Endothelial cell of umbilical vein (primary cell): ENCODE results near the gene METRNL. TPM values are rescaled to one million over a fixed set of nuclear protein-coding genes. Genes with fewer than 3 reads are reported as not detected.

Experiments
- BruUV-seq: library from RNA; stranded (reverse); fragments of 400-500 nt; replicated peaks from 2 replicates; lab custom pipeline; 2021; lab: Mats Ljungman, UMichigan
- CTCF ChIA-PET: fragments of 300-600, 350-600 bp; sonication (Branson Sonifier 250); formaldehyde crosslinking; loops from one replicate; lab custom pipeline; 2021; ENCODE audit warnings: antibody characterized with exemption, inconsistent platforms; lab: Charles Lee
- POLR2A ChIA-PET: fragments of 300-600, 350-600 bp; sonication (Branson Sonifier 250); formaldehyde crosslinking; loops from one replicate; lab custom pipeline; 2021; ENCODE audit warnings: antibody characterized with exemption, inconsistent platforms; lab: Charles Lee
- DNase-seq: peaks from one replicate; pipeline ENCODE4 v3.0.0-alpha.2; 2011; ENCODE audit warnings: low read depth, low spot score
- FAIRE-seq: peaks from 2 replicates; lab custom pipeline; 2011; peaks lifted over from hg19 to GRCh38; lab: Jason Lieb, UNC
- H2AFZ ChIP-seq: 2 replicates; pipeline ENCODE4 v1.6.0; 2012; ENCODE audit warnings: low read depth, low read length, control low read depth, inconsistent platforms
- H3K27ac ChIP-seq: 2 replicates; pipeline ENCODE4 v1.5.1; 2011; ENCODE audit warnings: low read depth, mild to moderate bottlenecking, control low read depth, low read length, moderate library complexity; ENCODE audit not compliant: insufficient read depth
- H3K27me3 ChIP-seq, 2 experiments: 2 replicates each; pipeline versions ENCODE4 v1.6.0 to v1.6.1; 2011; ENCODE audit warnings: low read length in 2 of 2, mixed read lengths in 1 of 2; ENCODE audit not compliant: control insufficient read depth in 2 of 2, insufficient read depth in 2 of 2
- H3K36me3 ChIP-seq, 2 experiments: 2 replicates in 1 of 2; 3 replicates in 1 of 2; pipeline ENCODE4 v1.5.1; 2011; ENCODE audit warnings: low read length in 2 of 2, mild to moderate bottlenecking in 1 of 2, moderate library complexity in 1 of 2; ENCODE audit not compliant: control insufficient read depth in 2 of 2, insufficient read depth in 2 of 2; ENCODE audit errors: extremely low read depth in 1 of 2
- H3K4me1 ChIP-seq: 3 replicates; pipeline ENCODE4 v1.5.1; 2011; ENCODE audit warnings: mild to moderate bottlenecking, low read length; ENCODE audit not compliant: control insufficient read depth, insufficient read depth; ENCODE audit errors: extremely low read depth
- H3K4me2 ChIP-seq: 2 replicates; pipeline ENCODE4 v1.6.1; 2011; ENCODE audit warnings: low read length, control low read depth, mixed read lengths; ENCODE audit not compliant: insufficient read depth
- H3K4me3 ChIP-seq, 3 experiments: fragments of 200-600 bp in 1 of 3; sonication (generic), shearing (Covaris generic) in 1 of 3; replicated peaks in 1 of 3; 2 replicates each; pipeline ENCODE4 v1.5.1; 2011 to 2016; ENCODE audit warnings: control low read depth in 3 of 3, low read length in 3 of 3, mild to moderate bottlenecking in 2 of 3, inconsistent platforms in 1 of 3, low read depth in 1 of 3, moderate library complexity in 1 of 3; ENCODE audit not compliant: insufficient read depth in 1 of 3
- H3K79me2 ChIP-seq: 2 replicates; pipeline ENCODE4 v1.6.0; 2012; ENCODE audit warnings: low read length, inconsistent platforms; ENCODE audit not compliant: control insufficient read depth, insufficient read depth
- H3K9ac ChIP-seq: replicated peaks from 2 replicates; pipeline ENCODE3; 2011; ENCODE audit warnings: low read length, control low read depth; ENCODE audit not compliant: insufficient read depth; ENCODE audit errors: extremely low read depth
- H3K9me1 ChIP-seq: replicated peaks from 3 replicates; pipeline ENCODE4 v1.6.0; 2011; ENCODE audit warnings: mild to moderate bottlenecking, low read length; ENCODE audit not compliant: control insufficient read depth, insufficient read depth; ENCODE audit errors: extremely low read depth
- H3K9me3 ChIP-seq: replicated peaks from 2 replicates; pipeline ENCODE4 v1.5.1; 2012; ENCODE audit warnings: low read length, inconsistent platforms; ENCODE audit not compliant: control insufficient read depth, insufficient read depth
- H4K20me1 ChIP-seq: replicated peaks from 2 replicates; pipeline ENCODE3; 2011; ENCODE audit warnings: mild to moderate bottlenecking, low read length; ENCODE audit not compliant: control insufficient read depth, insufficient read depth; ENCODE audit errors: extremely low read depth
- CTCF ChIP-seq, 2 donors: IDR thresholded peaks; 1 replicate in 1 of 2; 2 replicates in 1 of 2; pipeline ENCODE4 v1.5.1; 2011; ENCODE audit warnings: low read length in 2 of 2, mild to moderate bottlenecking in 2 of 2, moderate library complexity in 2 of 2, control low read depth in 1 of 2, inconsistent platforms in 1 of 2, low read depth in 1 of 2; ENCODE audit not compliant: insufficient read depth in 1 of 2; ENCODE audit errors: extremely low read depth in 1 of 2
- EZH2 ChIP-seq: IDR thresholded peaks from 2 replicates; pipeline ENCODE4 v1.6.1; 2012; ENCODE audit warnings: borderline replicate concordance, low read depth, mild to moderate bottlenecking, moderate library complexity, low read length, inconsistent platforms; ENCODE audit not compliant: severe bottlenecking
- FOS ChIP-seq: IDR thresholded peaks from 2 replicates; pipeline ENCODE4 v1.6.1; 2011; ENCODE audit warnings: mild to moderate bottlenecking, low read length, moderate library complexity, borderline replicate concordance; ENCODE audit not compliant: insufficient read depth
- GATA2 ChIP-seq: IDR thresholded peaks from 2 replicates; pipeline ENCODE4 v1.7.0; 2011; ENCODE audit warnings: low read depth, mild to moderate bottlenecking, moderate library complexity, mixed read lengths, low read length; ENCODE audit not compliant: insufficient read length, insufficient read depth
- JUN ChIP-seq: IDR thresholded peaks from 2 replicates; pipeline ENCODE4 v1.6.1; 2011; ENCODE audit warnings: borderline replicate concordance, low read depth; ENCODE audit not compliant: insufficient read length, insufficient read depth
- MAX ChIP-seq: IDR thresholded peaks from 2 replicates; pipeline ENCODE4 v1.6.1; 2011; ENCODE audit not compliant: insufficient read depth, insufficient read length
- MYC ChIP-seq: IDR thresholded peaks from one replicate; pipeline ENCODE4 v1.6.1; 2011; ENCODE audit warnings: mild to moderate bottlenecking, low read depth, low read length
- POLR2A ChIP-seq: IDR thresholded peaks from 2 replicates; pipeline ENCODE4 v1.6.1; 2012; ENCODE audit warnings: low read depth, mild to moderate bottlenecking, control low read depth, low read length
- POLR2AphosphoS5 ChIP-seq: IDR thresholded peaks from 2 replicates; pipeline ENCODE4 v1.6.1; 2012; ENCODE audit warnings: low read depth, mild to moderate bottlenecking, control low read depth, low read length, moderate library complexity; ENCODE audit not compliant: insufficient read depth
- dilution Hi-C: fragments of 300-500 bp; cut with MboI; formaldehyde crosslinking; loops from one replicate; pipeline ENCODE4 v1.15.0; 2019; ENCODE audit warnings: low sequenced_read_pairs; ENCODE audit not compliant: extremely low pct_ligation_motif_present
- intact Hi-C: fragments of 100-400 bp; cut with micrococcal nuclease; formaldehyde crosslinking; loops from one replicate; pipeline ENCODE4 v1.10.0; 2022
- polyA plus RNA-seq, 4 experiments: library from polyadenylated mRNA; depleted of rRNA in 3 of 4; stranded (reverse) in 3 of 4; unstranded in 1 of 4; fragments of >200 nt; gene quantifications; 2 replicates each; pipeline versions ENCODE4 v1.2.1 to v1.2.3, GENCODE V29; 2011 to 2012; ENCODE audit warnings: missing spikeins in 1 of 4
- total RNA-seq: library from RNA; stranded (reverse); gene quantifications from 2 replicates; pipeline ENCODE4 v1.2.3, GENCODE V29; 2021

The METRNL gene
- total and polyA plus RNA-seq, 2 donors (not counting 3 experiments of a cell fraction or from before 2014, with no cell fraction given), result 29.5 to 54.4 TPM

GRCh38 chr17:83084621-83085056 is 5.2 kb downstream of the METRNL start:
- Histone ChIP-seq H3K9me3 (no peaks in the 10 kb centered on the region), H3K27ac (no peak overlapping the region), H3K9me1 (no peaks in the 10 kb centered on the region), H3K9ac (no peak overlapping the region), H2AFZ (no peak overlapping the region), H3K4me3 (no peak overlapping the region), H3K4me1 (peaks cover 19% of the 10 kb centered on the region), H3K4me2 (no peak overlapping the region), H3K79me2 (peaks cover 56% of the 10 kb centered on the region), H3K36me3 (peaks cover 0 to 22% of the 10 kb centered on the region in 2 experiments), H3K27me3 (no peaks in the 10 kb centered on the region), H4K20me1 (no peaks in the 10 kb centered on the region)
- DNase-seq (no peak), FAIRE-seq (no peak)
- dilution Hi-C loops, result no loop called here
- POLR2A ChIA-PET, result no interaction called here
- no peak for TF ChIP-seq CTCF (IDR thresholded peaks at IDR 0.05; ENCODE audit: extremely low read depth in 1 of 2, insufficient read depth in 1 of 2, low read depth in 1 of 2, low read length in 2 of 2)
- no peak for TF ChIP-seq POLR2AphosphoS5
- TF ChIP-seq JUN, result no peak
- CTCF ChIA-PET, result interaction anchor here (0.8 kb wide), 1 partner anchor 34 kb away, joined by 3 read pairs; no protein-coding TSS in a partner anchor
- intact Hi-C loops, result loop anchor here (5.0 kb wide), 1 partner anchor 122 kb away; no protein-coding TSS in a partner anchor
- BruUV-seq, result no TSS peak

- DNase-seq (no peak), FAIRE-seq (no peak)
- Histone ChIP-seq H4K20me1 (no peaks in the 10 kb centered on the region), H3K9me1 (no peaks in the 10 kb centered on the region), H3K4me3 (no peak overlapping the region), H3K79me2 (peaks cover 57% of the 10 kb centered on the region), H3K4me1 (peaks cover 19% of the 10 kb centered on the region), H3K9me3 (no peaks in the 10 kb centered on the region), H2AFZ (no peak overlapping the region), H3K9ac (no peak overlapping the region), H3K27ac (no peak overlapping the region), H3K27me3 (no peaks in the 10 kb centered on the region), H3K4me2 (no peak overlapping the region), H3K36me3 (peaks cover 0 to 24% of the 10 kb centered on the region in 2 experiments)
- no peak for TF ChIP-seq POLR2AphosphoS5
- no peak for TF ChIP-seq EZH2
- TF ChIP-seq CTCF (IDR thresholded peaks at IDR 0.05; ENCODE audit: extremely low read depth in 1 of 2, insufficient read depth in 1 of 2, low read depth in 1 of 2, low read length in 2 of 2), result no peak
- TF ChIP-seq MAX, result no peak
- no peak for TF ChIP-seq FOS
- no peak for TF ChIP-seq JUN
- no peak for TF ChIP-seq POLR2A
- TF ChIP-seq GATA2, result no peak
- no peak for TF ChIP-seq MYC
- no TSS peak for BruUV-seq
- CTCF ChIA-PET, result no interaction called here
- POLR2A ChIA-PET, result no interaction called here
- intact Hi-C loops (no loop called here), dilution Hi-C loops (no loop called here)
These were observed 5.7 kb downstream of the METRNL start for GRCh38 chr17:83085103-83085502.
